Measurements from ENCODE around the gene UNK.

UNK gene, protein sequence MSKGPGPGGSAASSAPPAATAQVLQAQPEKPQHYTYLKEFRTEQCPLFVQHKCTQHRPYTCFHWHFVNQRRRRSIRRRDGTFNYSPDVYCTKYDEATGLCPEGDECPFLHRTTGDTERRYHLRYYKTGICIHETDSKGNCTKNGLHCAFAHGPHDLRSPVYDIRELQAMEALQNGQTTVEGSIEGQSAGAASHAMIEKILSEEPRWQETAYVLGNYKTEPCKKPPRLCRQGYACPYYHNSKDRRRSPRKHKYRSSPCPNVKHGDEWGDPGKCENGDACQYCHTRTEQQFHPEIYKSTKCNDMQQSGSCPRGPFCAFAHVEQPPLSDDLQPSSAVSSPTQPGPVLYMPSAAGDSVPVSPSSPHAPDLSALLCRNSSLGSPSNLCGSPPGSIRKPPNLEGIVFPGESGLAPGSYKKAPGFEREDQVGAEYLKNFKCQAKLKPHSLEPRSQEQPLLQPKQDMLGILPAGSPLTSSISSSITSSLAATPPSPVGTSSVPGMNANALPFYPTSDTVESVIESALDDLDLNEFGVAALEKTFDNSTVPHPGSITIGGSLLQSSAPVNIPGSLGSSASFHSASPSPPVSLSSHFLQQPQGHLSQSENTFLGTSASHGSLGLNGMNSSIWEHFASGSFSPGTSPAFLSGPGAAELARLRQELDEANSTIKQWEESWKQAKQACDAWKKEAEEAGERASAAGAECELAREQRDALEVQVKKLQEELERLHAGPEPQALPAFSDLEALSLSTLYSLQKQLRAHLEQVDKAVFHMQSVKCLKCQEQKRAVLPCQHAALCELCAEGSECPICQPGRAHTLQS

DNA sequence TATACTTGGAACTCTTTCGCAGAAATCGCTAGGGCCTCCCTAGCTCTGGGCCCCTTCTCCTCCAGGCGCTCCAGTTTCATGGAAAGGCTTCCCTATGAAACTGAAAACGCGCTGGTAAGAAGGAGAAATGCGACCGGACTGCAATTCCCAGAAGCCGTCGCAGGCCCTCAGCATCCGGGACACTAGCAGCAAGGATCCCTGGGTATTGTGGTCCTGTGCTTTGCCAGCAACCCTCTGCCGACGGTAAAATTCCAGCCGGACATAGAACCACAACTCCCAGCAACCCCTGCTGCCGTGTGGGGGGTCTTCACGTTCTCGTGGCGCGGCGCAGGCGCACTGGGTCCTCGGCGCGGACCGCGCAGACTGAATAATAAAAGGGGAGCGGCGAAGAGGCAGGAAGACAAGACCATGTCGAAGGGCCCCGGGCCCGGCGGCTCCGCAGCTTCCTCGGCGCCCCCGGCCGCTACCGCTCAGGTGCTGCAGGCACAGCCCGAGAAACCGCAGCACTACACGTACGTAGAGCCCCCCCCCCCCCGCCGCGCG is at the start of gene UNK:
UNK (plus strand) TSS at position 334 of the 543 bp plus-strand sequence; CDS start at position 409, 75 bp downstream.
- DNase-seq (ENCODE audit: low read depth in 2 of 2) = peak; percentile 91 to 95

GRCh38 chr17:75736173-75736835 is 48.3 kb upstream of the UNK start:
- DNase-seq (ENCODE audit: low read depth in 2 of 2) = no peak

- no peak for DNase-seq (ENCODE audit: low read depth in 2 of 2)
Measured at GRCh38 chr17:75737133-75737962, 47.3 kb upstream of the UNK start.

- DNase-seq (ENCODE audit: low read depth in 2 of 2) = no peak
Measured at GRCh38 chr17:75738218-75738802, 46.3 kb upstream of the UNK start.

GRCh38 chr17:75739174-75739573 is 45.4 kb upstream of the UNK start:
- no peak for DNase-seq (ENCODE audit: low read depth in 2 of 2)

DNA sequence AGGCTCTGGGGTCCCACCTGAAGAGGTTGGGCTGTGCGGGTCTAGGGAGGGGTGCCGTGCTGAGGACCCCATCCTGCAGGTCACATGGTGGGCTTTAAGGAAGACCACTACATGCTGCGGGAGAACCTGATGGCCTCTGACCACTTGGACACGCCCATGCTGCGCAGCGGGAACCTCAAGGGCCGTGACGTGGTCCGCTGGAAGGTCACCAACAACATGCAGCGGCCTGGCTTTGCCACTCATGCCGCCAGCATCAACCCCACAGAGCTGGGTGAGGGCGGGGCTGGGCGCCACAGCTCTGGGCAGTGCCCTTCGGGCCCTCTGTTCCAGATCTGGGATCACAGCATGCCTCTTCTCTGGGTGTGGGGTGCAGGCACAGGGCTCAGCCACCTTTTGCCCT is 44.8 kb upstream of the UNK start:
- no peak for DNase-seq (ENCODE audit: low read depth in 2 of 2)

- no peak for DNase-seq (ENCODE audit: low read depth in 2 of 2)
Measured at GRCh38 chr17:75740215-75740614, 44.4 kb upstream of the UNK start.

- no peak for DNase-seq (ENCODE audit: low read depth in 2 of 2)
Measured at GRCh38 chr17:75740631-75741077, 44.0 kb upstream of the UNK start.

DNA sequence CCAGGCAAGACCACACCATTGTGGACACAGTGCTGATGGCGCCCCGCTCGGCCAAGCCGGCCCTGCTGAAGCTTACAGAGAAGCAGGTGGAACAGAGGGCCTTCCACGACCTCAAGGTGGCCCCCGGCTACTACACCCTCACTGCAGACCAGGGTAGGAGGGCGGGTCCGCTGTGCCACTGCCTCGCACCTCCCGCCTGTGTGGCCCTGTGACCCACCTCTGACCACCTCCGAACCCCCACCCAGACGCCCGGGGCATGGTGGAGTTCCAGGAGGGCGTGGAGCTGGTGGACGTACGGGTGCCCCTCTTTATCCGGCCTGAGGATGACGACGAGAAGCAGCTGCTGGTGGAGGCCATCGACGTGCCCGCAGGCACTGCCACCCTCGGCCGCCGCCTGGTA is 42.3 kb upstream of the UNK start:
- DNase-seq (ENCODE audit: low read depth in 2 of 2) = no peak

GRCh38 chr17:75743625-75744206 is 40.9 kb upstream of the UNK start:
- DNase-seq (ENCODE audit: low read depth in 2 of 2) = no peak

DNA sequence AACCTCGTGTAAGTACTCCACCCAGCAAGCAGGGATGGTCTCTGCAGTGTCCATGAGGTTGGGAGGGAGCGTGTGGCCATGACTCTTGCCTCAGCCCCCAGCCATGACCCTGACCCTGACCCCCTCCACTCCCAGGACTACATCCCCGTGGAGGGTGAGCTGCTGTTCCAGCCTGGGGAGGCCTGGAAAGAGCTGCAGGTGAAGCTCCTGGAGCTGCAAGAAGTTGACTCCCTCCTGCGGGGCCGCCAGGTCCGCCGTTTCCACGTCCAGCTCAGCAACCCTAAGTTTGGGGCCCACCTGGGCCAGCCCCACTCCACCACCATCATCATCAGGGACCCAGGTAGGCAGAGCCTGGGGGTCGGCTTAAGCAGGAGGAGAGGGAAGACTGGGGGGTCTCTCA is 35.9 kb upstream of the UNK start:
- no peak for DNase-seq (ENCODE audit: low read depth in 2 of 2)

GRCh38 chr17:75749545-75750389 is 34.8 kb upstream of the UNK start:
- peak; percentile 55 to 65 for DNase-seq (ENCODE audit: low read depth in 2 of 2)

- DNase-seq (ENCODE audit: low read depth in 2 of 2) = no peak
Measured at GRCh38 chr17:75750661-75751423, 33.8 kb upstream of the UNK start.

DNA sequence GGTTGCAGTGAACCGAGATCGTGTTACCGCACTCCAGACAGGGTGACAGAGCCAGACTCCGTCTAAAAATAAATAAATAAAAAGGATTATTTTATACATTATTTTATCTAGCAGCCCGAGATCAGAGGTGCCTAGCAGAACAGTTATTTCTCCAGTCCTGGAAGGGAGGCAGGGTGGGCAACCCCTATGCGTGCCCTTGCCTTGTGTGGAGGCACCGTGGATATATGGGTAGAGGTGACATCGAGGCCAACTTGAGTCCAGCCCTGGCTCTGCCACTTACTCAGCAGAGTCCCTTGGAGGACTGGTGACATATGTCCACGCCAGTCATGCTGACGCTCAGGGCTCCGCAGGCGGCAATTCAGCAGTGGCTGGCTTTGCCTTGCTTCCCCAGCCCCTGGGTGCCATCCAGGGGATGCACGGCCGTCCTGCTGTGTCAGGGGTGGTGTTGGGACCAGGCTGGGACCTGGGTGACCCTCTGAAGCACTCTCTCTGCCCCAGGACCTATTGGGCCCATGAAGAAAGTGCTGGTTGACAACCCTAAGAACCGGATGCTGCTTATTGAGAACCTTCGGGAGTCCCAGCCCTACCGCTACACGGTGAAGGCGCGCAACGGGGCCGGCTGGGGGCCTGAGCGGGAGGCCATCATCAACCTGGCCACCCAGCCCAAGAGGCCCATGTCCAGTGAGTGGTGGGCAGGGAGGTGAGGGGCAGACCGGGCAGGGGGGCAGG is 32.8 kb upstream of the UNK start:
- no peak for DNase-seq (ENCODE audit: low read depth in 2 of 2)

GRCh38 chr17:75752405-75752709 is 32.2 kb upstream of the UNK start:
- DNase-seq (ENCODE audit: low read depth in 2 of 2) = no peak

GRCh38 chr17:75752802-75753513 is 31.6 kb upstream of the UNK start:
- DNase-seq (ENCODE audit: low read depth in 2 of 2) = no peak
